Loucy (cell line): ENCODE data around the gene ZSWIM7.

ENCODE experiments used
- H2AFZ ChIP-seq: fragments of 200-600 bp; sonication (generic); 2 replicates; pipeline ENCODE4 v1.6.0; 2016; ENCODE audit warnings: antibody characterized with exemption, mild to moderate bottlenecking, low read length, moderate library complexity
- H3F3A ChIP-seq: fragments of 200-600 bp; 2 replicates; pipeline ENCODE4 v1.6.0; 2016; ENCODE audit warnings: antibody characterized with exemption, low read depth, mild to moderate bottlenecking
- H3K27me3 ChIP-seq: fragments of 200-600 bp; sonication (generic); 2 replicates; pipeline ENCODE4 v1.6.1; 2014; ENCODE audit warnings: low read length, mild to moderate bottlenecking; ENCODE audit not compliant: insufficient read depth, poor library complexity, severe bottlenecking
- H3K36me3 ChIP-seq: fragments of 200-600 bp; sonication (generic); 2 replicates; pipeline ENCODE4 v1.6.1; 2016; ENCODE audit warnings: low read length; ENCODE audit not compliant: insufficient read depth
- H3K4me1 ChIP-seq: fragments of 200-600 bp; sonication (generic); 2 replicates; pipeline ENCODE4 v1.5.1; 2014; ENCODE audit warnings: low read length, mild to moderate bottlenecking; ENCODE audit not compliant: insufficient read depth, poor library complexity, severe bottlenecking
- H3K4me2 ChIP-seq: fragments of 200-600 bp; sonication (generic); 2 replicates; pipeline ENCODE4 v1.6.0; 2014; ENCODE audit warnings: antibody characterized with exemption, low read length, low read depth, mild to moderate bottlenecking; ENCODE audit not compliant: poor library complexity, severe bottlenecking
- H3K4me3 ChIP-seq: fragments of 200-600 bp; sonication (generic); 2 replicates; pipeline ENCODE4 v1.5.1; 2014; ENCODE audit warnings: low read length, mild to moderate bottlenecking, mixed read lengths; ENCODE audit not compliant: poor library complexity, severe bottlenecking
- H3K79me2 ChIP-seq: fragments of 200-600 bp; sonication (generic); 2 replicates; pipeline ENCODE4 v1.6.1; 2014; ENCODE audit warnings: low read length; ENCODE audit not compliant: insufficient read depth
- H3K9ac ChIP-seq: fragments of 200-600 bp; sonication (generic); 2 replicates; pipeline ENCODE4 v1.6.0; 2014; ENCODE audit warnings: mild to moderate bottlenecking, low read depth, low read length, moderate library complexity; ENCODE audit not compliant: poor library complexity, severe bottlenecking
- H3K9me2 ChIP-seq: fragments of 200-600 bp; sonication (generic); replicated peaks from 2 replicates; pipeline ENCODE4 v1.6.1; 2016; ENCODE audit warnings: low read depth, low read length, mixed read lengths
- H3K9me3 ChIP-seq: fragments of 200-600 bp; sonication (generic); 2 replicates; pipeline ENCODE4 v1.6.1; 2014; ENCODE audit warnings: mild to moderate bottlenecking, antibody characterized with exemption, low read length, low read depth; ENCODE audit not compliant: insufficient read depth
- H4K20me1 ChIP-seq: fragments of 200-600 bp; sonication (generic); 2 replicates; pipeline ENCODE4 v1.6.0; 2014; ENCODE audit warnings: antibody characterized with exemption, low read length, mild to moderate bottlenecking; ENCODE audit not compliant: insufficient read depth, poor library complexity, severe bottlenecking
- EZH2phosphoT487 ChIP-seq: fragments of 200-600 bp; IDR thresholded peaks from 2 replicates; pipeline ENCODE4 v1.6.1; 2018; ENCODE audit warnings: antibody characterized with exemption, mild to moderate bottlenecking, moderate library complexity, borderline replicate concordance
- TF ChIP-seq, protein P1 (sequence below): fragments of 200-600 bp; sonication (generic); conservative IDR thresholded peaks from 2 replicates; pipeline ENCODE4 v1.5.1; 2014; ENCODE audit warnings: mild to moderate bottlenecking, antibody characterized with exemption, low read length

Gene ZSWIM7

DNA sequence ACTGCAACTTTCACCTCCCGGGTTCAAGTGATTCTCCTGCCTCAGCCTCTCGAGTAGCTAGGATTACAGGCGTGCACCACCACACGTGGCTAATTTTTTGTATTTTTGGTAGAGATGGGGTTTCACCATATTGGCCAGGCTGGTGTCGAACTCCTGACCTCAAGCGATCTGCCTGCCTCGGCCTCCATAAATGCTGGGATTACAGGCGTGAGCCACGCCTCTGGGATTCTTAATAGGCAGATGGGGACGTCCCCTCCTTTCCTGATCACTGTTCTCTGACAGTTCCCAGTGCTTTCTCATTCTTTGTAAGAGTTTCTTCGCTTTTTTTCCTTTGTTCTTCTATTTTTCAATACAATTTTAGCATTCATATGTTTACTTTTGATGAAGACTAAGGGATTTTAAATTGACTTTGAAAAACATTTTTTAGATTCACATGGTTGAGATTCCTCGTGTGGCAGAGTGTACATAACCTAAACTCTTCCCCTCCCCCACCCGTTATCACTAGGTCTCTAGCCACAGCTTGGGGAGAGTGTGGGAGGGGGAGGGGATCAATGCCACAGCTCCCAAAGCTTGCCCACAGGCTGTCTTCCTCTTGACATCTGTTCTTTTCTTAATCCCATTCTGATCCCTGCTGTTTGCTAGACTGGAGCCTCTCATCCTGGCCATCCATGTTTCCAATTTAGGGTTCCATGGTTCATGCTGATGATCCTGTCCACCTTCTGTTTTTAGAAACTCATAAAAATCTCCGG lies 43.5 kb downstream of the ZSWIM7 start:
- Histone ChIP-seq H3K36me3 (no peaks in the 10 kb centered on the region), H3K9me3 (no peaks in the 10 kb centered on the region), H2AFZ (no peak overlapping the region), H3K4me2 (no peak overlapping the region), H3K27me3 (no peaks in the 10 kb centered on the region), H3K9me2 (no peaks in the 10 kb centered on the region), H3F3A (no peaks in the 10 kb centered on the region), H3K4me3 (no peak overlapping the region), H3K4me1 (peaks cover 8% of the 10 kb centered on the region), H3K9ac (no peak overlapping the region), H4K20me1 (no peaks in the 10 kb centered on the region), H3K79me2 (no peaks in the 10 kb centered on the region)
- no peak for TF ChIP-seq EZH2phosphoT487
- TF ChIP-seq, protein P1, sequence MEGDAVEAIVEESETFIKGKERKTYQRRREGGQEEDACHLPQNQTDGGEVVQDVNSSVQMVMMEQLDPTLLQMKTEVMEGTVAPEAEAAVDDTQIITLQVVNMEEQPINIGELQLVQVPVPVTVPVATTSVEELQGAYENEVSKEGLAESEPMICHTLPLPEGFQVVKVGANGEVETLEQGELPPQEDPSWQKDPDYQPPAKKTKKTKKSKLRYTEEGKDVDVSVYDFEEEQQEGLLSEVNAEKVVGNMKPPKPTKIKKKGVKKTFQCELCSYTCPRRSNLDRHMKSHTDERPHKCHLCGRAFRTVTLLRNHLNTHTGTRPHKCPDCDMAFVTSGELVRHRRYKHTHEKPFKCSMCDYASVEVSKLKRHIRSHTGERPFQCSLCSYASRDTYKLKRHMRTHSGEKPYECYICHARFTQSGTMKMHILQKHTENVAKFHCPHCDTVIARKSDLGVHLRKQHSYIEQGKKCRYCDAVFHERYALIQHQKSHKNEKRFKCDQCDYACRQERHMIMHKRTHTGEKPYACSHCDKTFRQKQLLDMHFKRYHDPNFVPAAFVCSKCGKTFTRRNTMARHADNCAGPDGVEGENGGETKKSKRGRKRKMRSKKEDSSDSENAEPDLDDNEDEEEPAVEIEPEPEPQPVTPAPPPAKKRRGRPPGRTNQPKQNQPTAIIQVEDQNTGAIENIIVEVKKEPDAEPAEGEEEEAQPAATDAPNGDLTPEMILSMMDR: no peak

GRCh38 chr17:15954222-15954621 lies 45.3 kb downstream of the ZSWIM7 start:
- Histone ChIP-seq H3K36me3 (no peaks in the 10 kb centered on the region), H2AFZ (no peak overlapping the region), H3K27me3 (no peaks in the 10 kb centered on the region), H3K4me1 (peaks cover 8% of the 10 kb centered on the region), H3F3A (no peaks in the 10 kb centered on the region), H3K9me2 (no peaks in the 10 kb centered on the region), H3K9ac (no peak overlapping the region), H4K20me1 (no peaks in the 10 kb centered on the region), H3K9me3 (no peaks in the 10 kb centered on the region), H3K4me3 (no peak overlapping the region), H3K79me2 (no peaks in the 10 kb centered on the region), H3K4me2 (no peak overlapping the region)
- TF ChIP-seq, protein P1: no peak
- TF ChIP-seq EZH2phosphoT487: no peak

GRCh38 chr17:15952916-15953790 lies 46.4 kb downstream of the ZSWIM7 start:
- no peaks in the 10 kb centered on the region for H3K9me3 ChIP-seq
- no peaks in the 10 kb centered on the region for H3K9me2 ChIP-seq
- H3K9ac ChIP-seq: no peak overlapping the region
- no peaks in the 10 kb centered on the region for H4K20me1 ChIP-seq
- H3K79me2 ChIP-seq: no peaks in the 10 kb centered on the region
- H3F3A ChIP-seq: no peaks in the 10 kb centered on the region
- H3K36me3 ChIP-seq: no peaks in the 10 kb centered on the region
- no peak overlapping the region for H2AFZ ChIP-seq
- H3K4me3 ChIP-seq: no peak overlapping the region
- H3K4me1 ChIP-seq: no peaks in the 10 kb centered on the region
- H3K27me3 ChIP-seq: no peaks in the 10 kb centered on the region
- TF ChIP-seq, protein P1: no peak
- TF ChIP-seq EZH2phosphoT487: no peak
- no peak overlapping the region for H3K4me2 ChIP-seq
